Measurements from ENCODE around the gene NPL.

DNA sequence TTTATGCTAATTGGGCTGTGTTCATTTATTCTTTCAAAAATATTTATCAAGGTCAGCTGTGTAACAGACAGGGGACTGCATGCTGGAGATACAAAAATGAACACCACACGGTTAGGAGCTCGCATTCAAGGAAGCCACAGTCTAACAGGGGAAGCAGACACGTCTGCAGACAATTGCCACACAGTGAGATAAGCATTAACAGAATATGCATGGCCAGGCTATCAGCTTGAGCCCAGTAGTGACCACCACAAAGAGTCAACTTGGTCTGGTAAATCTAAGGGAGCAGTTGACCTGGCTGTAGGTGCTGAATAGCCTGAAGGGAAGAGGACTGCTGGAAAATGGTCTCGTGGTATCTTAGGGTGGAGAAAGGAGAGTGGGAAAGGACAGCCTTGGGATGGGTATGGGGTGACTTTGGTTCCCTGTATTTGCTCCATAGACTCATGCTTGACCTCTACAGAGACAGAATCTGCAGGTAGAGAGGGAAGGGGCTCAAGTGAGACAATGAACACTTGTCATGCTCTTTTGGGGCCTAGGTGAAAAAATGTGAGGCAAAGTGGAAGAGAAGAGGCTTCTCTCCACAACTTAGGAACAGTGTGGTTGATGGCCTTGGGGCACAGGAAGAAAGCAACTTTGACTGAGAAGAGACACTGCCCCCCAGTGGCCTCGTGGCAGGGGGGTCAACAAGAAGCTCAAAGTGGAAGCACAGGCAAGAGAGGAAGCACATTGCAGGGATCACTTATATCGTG lies 7.6 kb upstream of the NPL start:
- TF ChIP-seq, protein P1, sequence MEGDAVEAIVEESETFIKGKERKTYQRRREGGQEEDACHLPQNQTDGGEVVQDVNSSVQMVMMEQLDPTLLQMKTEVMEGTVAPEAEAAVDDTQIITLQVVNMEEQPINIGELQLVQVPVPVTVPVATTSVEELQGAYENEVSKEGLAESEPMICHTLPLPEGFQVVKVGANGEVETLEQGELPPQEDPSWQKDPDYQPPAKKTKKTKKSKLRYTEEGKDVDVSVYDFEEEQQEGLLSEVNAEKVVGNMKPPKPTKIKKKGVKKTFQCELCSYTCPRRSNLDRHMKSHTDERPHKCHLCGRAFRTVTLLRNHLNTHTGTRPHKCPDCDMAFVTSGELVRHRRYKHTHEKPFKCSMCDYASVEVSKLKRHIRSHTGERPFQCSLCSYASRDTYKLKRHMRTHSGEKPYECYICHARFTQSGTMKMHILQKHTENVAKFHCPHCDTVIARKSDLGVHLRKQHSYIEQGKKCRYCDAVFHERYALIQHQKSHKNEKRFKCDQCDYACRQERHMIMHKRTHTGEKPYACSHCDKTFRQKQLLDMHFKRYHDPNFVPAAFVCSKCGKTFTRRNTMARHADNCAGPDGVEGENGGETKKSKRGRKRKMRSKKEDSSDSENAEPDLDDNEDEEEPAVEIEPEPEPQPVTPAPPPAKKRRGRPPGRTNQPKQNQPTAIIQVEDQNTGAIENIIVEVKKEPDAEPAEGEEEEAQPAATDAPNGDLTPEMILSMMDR (IDR thresholded peaks at IDR 0.05; ENCODE audit: low read length): peak; percentile 94
- TF ChIP-seq EZH2phosphoT487 (IDR thresholded peaks at IDR 0.05; ENCODE audit: low read length) (no peak), EZH2 (optimal IDR thresholded peaks at IDR 0.05; ENCODE audit: low read depth, low read length) (no peak)

Data from MM.1S (cell line).